Mucosa of stomach (tissue), 1 donor: ENCODE data around the gene ZBTB16.

Experiments
- H3K27me3 ChIP-seq: one replicate; pipeline ENCODE4 v1.7.0; 2013; ENCODE audit warnings: mild to moderate bottlenecking, low read length; ENCODE audit not compliant: control insufficient read depth, insufficient read depth
- H3K36me3 ChIP-seq: one replicate; pipeline ENCODE4 v1.7.0; 2013; ENCODE audit warnings: low read length; ENCODE audit not compliant: control insufficient read depth, insufficient read depth
- H3K4me1 ChIP-seq: one replicate; pipeline ENCODE4 v1.7.0; 2013; ENCODE audit warnings: mild to moderate bottlenecking, low read length; ENCODE audit not compliant: control insufficient read depth, insufficient read depth
- H3K4me3 ChIP-seq: one replicate; pipeline ENCODE4 v1.7.0; 2013; ENCODE audit warnings: low read length
- H3K9ac ChIP-seq: one replicate; pipeline ENCODE4 v1.7.0; 2013; ENCODE audit warnings: mild to moderate bottlenecking, low read length, moderate library complexity
- H3K9me3 ChIP-seq: one replicate; pipeline ENCODE4 v1.7.0; 2013; ENCODE audit warnings: mild to moderate bottlenecking, low read length, moderate library complexity; ENCODE audit not compliant: control insufficient read depth
- donor health status: Pancreatic carcinoma.

Gene ZBTB16

GRCh38 chr11:114291842-114292680 is 232.6 kb downstream of the ZBTB16 start:
- peak overlapping the region; percentile 7 for H3K4me3 ChIP-seq
- peaks cover 20% of the 10 kb centered on the region for H3K4me1 ChIP-seq
- no peaks in the 10 kb centered on the region for H3K9me3 ChIP-seq
- no peaks in the 10 kb centered on the region for H3K27me3 ChIP-seq
- no peak overlapping the region for H3K9ac ChIP-seq
- no peaks in the 10 kb centered on the region for H3K36me3 ChIP-seq

DNA sequence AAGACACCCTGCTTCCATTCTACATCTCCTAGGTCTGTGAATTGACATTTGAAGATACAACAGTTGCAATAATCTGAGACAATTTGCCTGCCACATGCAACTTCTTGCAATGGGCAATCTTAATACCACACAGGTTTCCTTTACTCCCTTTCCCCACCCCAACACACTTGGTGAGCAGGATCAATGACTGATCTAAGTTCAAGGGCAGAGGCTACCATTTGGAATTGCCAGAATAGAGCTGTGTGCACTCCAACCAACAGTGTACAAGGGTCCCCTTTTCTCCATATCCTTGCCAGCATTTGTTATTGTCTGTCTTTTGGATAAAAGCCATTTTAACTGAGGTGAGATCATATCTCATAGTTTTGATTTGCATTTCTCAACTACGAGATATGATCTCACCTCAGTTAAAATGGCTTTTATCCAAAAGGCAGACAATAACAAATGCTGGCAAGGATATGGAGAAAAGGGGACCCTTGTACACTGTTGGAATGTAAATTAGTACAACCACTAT is 233.7 kb downstream of the ZBTB16 start:
- H3K9me3 ChIP-seq = no peaks in the 10 kb centered on the region
- H3K4me1 ChIP-seq = peaks cover 20% of the 10 kb centered on the region
- H3K36me3 ChIP-seq = no peaks in the 10 kb centered on the region
- no peak overlapping the region for H3K4me3 ChIP-seq
- H3K9ac ChIP-seq = no peak overlapping the region
- H3K27me3 ChIP-seq = no peaks in the 10 kb centered on the region

GRCh38 chr11:114295676-114296604 is 236.4 kb downstream of the ZBTB16 start, which contains the start of gene NNMT:
Gene NNMT, plus strand, starts transcription at chr11:114296399. Its CDS starts 158 bp downstream, at chr11:114296557.
- Histone ChIP-seq H3K9me3 (no peaks in the 10 kb centered on the region), H3K27me3 (no peaks in the 10 kb centered on the region), H3K4me1 (peaks cover 20% of the 10 kb centered on the region), H3K36me3 (no peaks in the 10 kb centered on the region), H3K9ac (peak within 1 kb of the TSS; percentile 56), H3K4me3 (no peak within 1 kb of the TSS)

- H3K4me3 ChIP-seq = no peak overlapping the region
- no peaks in the 10 kb centered on the region for H3K36me3 ChIP-seq
- peaks cover 15% of the 10 kb centered on the region for H3K4me1 ChIP-seq
- peak overlapping the region; percentile 56 for H3K9ac ChIP-seq
- no peaks in the 10 kb centered on the region for H3K27me3 ChIP-seq
- H3K9me3 ChIP-seq = no peaks in the 10 kb centered on the region
Observed at GRCh38 chr11:114296605-114297372, 237.3 kb downstream of the ZBTB16 start.

DNA sequence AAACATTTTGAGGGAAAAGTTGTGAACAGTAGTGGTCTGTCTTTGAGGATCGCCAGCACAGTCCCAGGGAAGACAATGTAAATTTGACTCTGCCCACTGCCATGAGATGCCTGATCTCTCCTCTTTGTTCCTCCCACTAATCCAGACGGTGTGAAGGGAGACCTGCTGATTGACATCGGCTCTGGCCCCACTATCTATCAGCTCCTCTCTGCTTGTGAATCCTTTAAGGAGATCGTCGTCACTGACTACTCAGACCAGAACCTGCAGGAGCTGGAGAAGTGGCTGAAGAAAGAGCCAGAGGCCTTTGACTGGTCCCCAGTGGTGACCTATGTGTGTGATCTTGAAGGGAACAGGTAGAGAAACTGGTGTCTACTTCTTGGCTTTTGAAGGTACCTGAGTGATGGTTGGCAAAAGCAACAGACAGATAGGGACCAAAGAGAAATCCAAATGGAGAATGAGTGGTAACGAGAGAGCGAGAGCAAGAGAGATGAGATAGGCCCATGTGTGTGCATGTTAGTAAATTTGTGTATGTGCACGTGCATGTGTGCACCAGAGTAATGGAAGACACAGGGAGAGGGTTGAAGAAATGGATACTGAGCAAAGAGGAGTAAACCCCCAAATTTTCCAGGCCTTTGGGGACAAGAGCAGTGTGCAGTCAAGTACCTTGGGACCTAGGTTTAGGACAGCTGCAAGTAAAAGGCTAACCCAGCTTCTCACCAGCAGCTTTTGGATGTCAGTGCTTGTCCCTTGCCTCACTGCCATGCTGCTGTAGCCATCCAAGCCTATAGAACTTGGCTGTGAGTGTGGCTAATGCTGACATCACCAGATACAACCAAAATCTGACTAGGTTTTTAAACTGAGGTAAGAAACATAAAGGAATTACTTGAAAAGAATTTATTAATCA is 238.5 kb downstream of the ZBTB16 start:
- Histone ChIP-seq H3K27me3 (no peaks in the 10 kb centered on the region), H3K4me3 (no peak overlapping the region), H3K4me1 (peaks cover 6% of the 10 kb centered on the region), H3K36me3 (no peaks in the 10 kb centered on the region), H3K9me3 (no peaks in the 10 kb centered on the region), H3K9ac (no peak overlapping the region)

DNA sequence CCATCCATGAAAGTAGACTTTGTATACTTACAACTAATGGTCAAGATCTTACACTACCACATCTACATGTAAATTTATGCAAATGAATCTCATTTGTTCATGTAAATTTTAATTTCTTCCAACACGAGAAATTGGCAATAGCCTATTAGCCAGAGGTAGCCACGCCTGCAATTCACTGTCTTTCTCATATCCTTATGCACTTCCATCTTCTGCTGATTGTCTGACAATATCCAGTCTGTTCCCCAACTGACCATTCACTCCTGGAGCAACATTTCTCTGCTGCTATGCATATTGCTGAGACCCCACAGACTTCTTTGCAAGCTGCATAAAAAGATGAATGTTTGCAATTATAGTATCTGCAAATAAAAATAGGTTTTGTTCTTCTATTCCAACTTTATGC is 239.2 kb downstream of the ZBTB16 start:
- Histone ChIP-seq H3K9me3 (no peaks in the 10 kb centered on the region), H3K36me3 (no peaks in the 10 kb centered on the region), H3K27me3 (no peaks in the 10 kb centered on the region), H3K4me3 (no peak overlapping the region), H3K4me1 (peaks cover 6% of the 10 kb centered on the region), H3K9ac (no peak overlapping the region)
